Adrenal gland (tissue), 5 donors: ENCODE results near the gene KIF18A.

Source experiments
- CTCF ChIP-seq, 6 experiments: fragments of 450-650 bp in 4 of 6; fragments of 200-600 bp in 2 of 6; sonication (generic) in 1 of 6; IDR thresholded peaks; 1 replicate in 5 of 6; 2 replicates in 1 of 6; pipeline versions ENCODE4 v1.5.1 to v1.8.0; 2016 to 2021; ENCODE audit warnings: antibody characterized with exemption in 6 of 6, mild to moderate bottlenecking in 2 of 6, moderate library complexity in 1 of 6
- POLR2A ChIP-seq, 2 donors: fragments of 450-650 bp; IDR thresholded peaks; one replicate each; pipeline ENCODE4 v1.6.1; 2017; ENCODE audit warnings: antibody characterized with exemption in 2 of 2, mild to moderate bottlenecking in 2 of 2, moderate library complexity in 1 of 2
- donor health status: DM: no; HTN: no; CAD: no.

- TF ChIP-seq CTCF (IDR thresholded peaks at IDR 0.05), result no peak
- TF ChIP-seq POLR2A (IDR thresholded peaks at IDR 0.05), result no peak
These were observed 35.6 kb downstream of the KIF18A start for GRCh38 chr11:28072321-28072720.
